Measurements from ENCODE around the gene CFAP74. TPM values are rescaled to one million over a fixed set of nuclear protein-coding genes. Genes with fewer than 3 reads are reported as not detected.
A peak's percentile ranks its signal among the peaks of the same experiment; 100 is the strongest.

The CFAP74 gene
- total RNA-seq, 2 experiments from 2014 or later, result not detected

DNA sequence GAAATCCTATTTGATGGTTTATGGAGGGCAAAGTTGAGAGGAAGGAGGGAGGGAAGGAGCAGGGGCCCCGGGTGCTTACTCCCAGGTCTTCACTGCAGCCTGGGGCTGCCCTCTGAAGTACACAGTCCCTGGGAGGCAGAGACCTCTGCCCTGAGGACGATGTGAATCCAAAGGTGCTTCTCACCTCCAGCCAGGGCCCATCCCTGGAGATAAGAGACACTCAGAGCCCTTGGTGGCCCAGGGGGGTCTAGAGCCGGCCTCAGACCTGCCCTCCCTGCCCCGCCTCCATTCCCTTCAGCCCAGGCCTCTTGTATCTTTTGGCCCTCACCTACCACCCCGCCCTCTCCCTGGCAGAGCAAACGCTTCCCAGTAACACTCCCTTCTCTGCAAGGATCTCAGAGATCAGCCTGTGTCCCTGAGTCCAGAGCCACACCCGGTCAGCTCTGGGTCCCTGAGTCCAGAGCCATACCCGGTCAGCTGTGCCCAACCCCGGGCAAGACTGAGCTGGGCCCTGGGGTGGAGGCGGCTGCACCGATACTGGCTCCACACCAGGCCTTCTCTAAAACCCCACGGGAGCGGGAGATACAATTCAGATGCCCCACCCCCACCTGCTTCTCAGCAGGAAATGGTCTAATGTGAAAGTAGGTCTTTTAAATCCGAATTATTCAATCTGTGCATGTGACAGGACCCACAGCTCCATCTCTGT lies 109.1 kb downstream of the CFAP74 start:
- no peaks in the 10 kb centered on the region for H3K36me3 Mint-ChIP-seq (ENCODE audit: low read depth)
- ChIA-PET CTCF (interaction anchor here (2.4 to 2.5 kb wide), 2 partner anchors 11 to 14 kb away, joined by 17 read pairs; no protein-coding TSS in a partner anchor), POLR2A (interaction anchor here (1.0 kb wide), 1 partner anchor 14 kb away, joined by 3 read pairs; no protein-coding TSS in a partner anchor)
- peaks cover 32% of the 10 kb centered on the region for H3K4me1 Mint-ChIP-seq (ENCODE audit: low read depth)
- peaks cover 3% of the 10 kb centered on the region for H3K27me3 Mint-ChIP-seq (ENCODE audit: low read depth)
- DNase-seq (no peak), ATAC-seq (no peak)
- no peak overlapping the region for H3K4me3 Mint-ChIP-seq
- no peaks in the 10 kb centered on the region for H3K9me3 Mint-ChIP-seq (ENCODE audit: insufficient read depth)
- H3K27ac Mint-ChIP-seq, result peak overlapping the region; percentile 4

DNA sequence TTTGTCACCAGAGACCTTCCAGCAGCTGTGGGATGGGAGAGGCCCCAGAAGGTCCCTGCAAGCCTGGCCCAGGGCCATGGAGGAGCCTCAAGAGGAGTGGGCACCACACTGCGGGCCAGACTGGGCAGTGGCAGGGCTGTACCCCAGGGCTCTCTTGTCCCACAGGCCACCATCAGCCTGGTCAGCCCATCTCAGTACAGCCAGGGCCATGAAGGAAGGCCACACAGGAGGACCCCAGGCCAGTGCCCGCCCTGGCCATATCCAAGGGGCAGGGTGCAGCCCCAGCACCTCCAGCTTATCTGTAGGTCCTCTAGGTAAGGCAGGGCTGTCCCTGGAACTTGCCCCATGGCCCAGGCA lies 109.6 kb downstream of the CFAP74 start:
- ATAC-seq (no peak), DNase-seq (no peak)
- Mint-ChIP-seq H3K4me1 (ENCODE audit: low read depth) (peaks cover 32% of the 10 kb centered on the region), H3K36me3 (ENCODE audit: low read depth) (peaks cover 4% of the 10 kb centered on the region), H3K27me3 (ENCODE audit: low read depth) (peaks cover 3% of the 10 kb centered on the region), H3K27ac (no peak overlapping the region), H3K9me3 (ENCODE audit: insufficient read depth) (no peaks in the 10 kb centered on the region), H3K4me3 (no peak overlapping the region)
- ChIA-PET CTCF (interaction anchor here (2.5 kb wide), 1 partner anchor 12 kb away, joined by 17 read pairs; no protein-coding TSS in a partner anchor), POLR2A (no interaction called here)

DNA sequence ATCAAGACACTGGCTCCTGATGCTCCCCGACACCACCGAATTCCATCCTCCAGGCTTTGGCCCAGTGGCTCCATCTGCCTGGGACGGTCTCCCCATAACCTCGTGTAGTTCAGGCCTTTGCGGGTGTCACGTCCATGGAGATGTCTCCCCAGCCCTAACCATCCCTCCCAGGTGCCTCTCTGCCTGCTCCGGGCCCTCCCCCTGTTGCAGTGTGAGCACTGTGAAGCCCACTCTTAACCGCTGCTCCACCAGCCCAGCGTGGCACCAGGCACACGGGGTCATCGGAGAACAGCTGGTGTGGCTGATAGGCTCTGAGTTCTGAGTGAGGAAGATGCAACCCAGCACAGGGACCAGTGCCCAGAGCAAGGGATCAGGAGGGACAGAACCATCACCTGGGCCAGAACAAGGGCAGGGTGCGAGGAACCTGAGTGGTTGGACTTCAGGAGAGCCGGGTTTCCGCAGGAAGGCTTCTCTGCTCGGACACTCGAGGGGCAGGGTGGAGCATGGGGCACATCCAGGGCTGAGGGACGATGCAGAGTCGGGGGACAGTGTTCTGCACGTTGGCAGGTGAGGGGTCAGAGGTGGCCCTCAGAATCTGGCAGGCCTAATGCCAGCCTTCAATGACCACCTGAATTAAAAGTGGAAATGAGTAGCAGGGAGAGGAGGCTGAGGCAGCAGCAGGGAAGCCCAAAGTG lies 110.1 kb downstream of the CFAP74 start:
- ChIA-PET CTCF (interaction anchor here (2.5 kb wide), 1 partner anchor 13 kb away, joined by 17 read pairs; no protein-coding TSS in a partner anchor), POLR2A (no interaction called here)
- H3K4me3 Mint-ChIP-seq, result peak overlapping the region; percentile 39

DNA sequence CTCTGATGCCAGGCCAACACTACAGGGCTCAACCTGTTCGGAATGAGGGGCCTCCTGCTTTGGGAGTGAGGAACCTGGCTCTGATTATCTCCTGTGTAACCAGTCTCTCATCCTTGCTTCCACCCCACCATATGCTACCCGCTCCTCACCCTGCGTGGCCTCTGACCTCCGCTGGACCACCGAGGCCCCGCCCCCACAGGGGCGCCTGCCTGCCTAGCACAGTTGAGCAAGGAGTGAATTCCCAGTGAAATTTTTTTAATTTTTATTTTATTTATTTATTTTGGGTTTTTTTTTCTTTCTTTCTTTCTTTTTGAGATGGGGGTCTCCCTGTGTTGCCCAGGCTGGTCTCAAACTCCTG lies 110.8 kb downstream of the CFAP74 start:
- ATAC-seq, result no peak
- peaks cover 44% of the 10 kb centered on the region for H3K4me1 Mint-ChIP-seq (ENCODE audit: low read depth)
- H3K36me3 Mint-ChIP-seq (ENCODE audit: low read depth), result peaks cover 11% of the 10 kb centered on the region
- DNase-seq, result no peak
- H3K4me3 Mint-ChIP-seq, result peak overlapping the region; percentile 90
- ChIA-PET CTCF (interaction anchor here (1.9 kb wide), 1 partner anchor 13 kb away, joined by 13 read pairs; no protein-coding TSS in a partner anchor), POLR2A (interaction anchor here (1.1 kb wide), 1 partner anchor 113 kb away, joined by 4 read pairs; no protein-coding TSS in a partner anchor)
- H3K9me3 Mint-ChIP-seq (ENCODE audit: insufficient read depth), result no peaks in the 10 kb centered on the region
- peaks cover 3% of the 10 kb centered on the region for H3K27me3 Mint-ChIP-seq (ENCODE audit: low read depth)
- H3K27ac Mint-ChIP-seq, result peak overlapping the region; percentile 87

More for the DNA sequence above, 110.1 kb downstream of the CFAP74 start:
- DNase-seq, result no peak
- ATAC-seq, result no peak
- Mint-ChIP-seq H3K27me3 (ENCODE audit: low read depth) (peaks cover 3% of the 10 kb centered on the region), H3K27ac (peak overlapping the region; percentile 39), H3K4me1 (ENCODE audit: low read depth) (peaks cover 37% of the 10 kb centered on the region), H3K36me3 (ENCODE audit: low read depth) (peaks cover 7% of the 10 kb centered on the region), H3K9me3 (ENCODE audit: insufficient read depth) (no peaks in the 10 kb centered on the region)

DNA sequence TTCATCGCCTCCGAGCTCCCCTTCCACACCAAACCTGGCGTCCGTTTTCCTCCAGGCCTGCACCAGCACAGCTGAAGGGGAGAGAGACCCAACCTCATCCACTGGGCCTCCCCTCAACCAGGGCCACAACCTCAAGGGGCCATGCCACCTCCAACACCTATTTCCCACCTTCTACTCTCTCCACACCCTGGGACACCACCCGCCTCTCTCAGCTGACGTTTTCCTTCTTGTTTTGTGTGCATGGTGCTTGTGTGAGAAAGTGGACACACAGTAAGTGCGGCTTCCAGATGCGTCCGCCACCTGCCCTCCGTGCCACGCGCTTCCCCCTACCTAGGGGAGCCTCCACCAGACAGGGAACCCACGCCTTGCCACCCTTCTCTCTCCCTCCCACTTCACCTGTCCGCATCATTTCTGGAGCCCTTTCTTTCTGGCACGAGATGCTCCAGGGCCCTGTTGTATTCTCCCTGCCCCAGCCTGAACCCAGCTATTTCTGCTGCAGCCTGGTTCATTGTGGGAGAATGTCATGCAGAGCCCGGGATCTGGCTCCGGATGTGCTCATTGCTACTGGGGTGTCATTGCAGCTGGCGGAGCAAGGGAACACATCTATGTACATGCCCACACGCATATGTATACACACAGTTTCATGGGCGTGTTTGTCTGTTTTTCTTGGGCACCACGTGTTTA lies 111.4 kb downstream of the CFAP74 start:
- peaks cover 3% of the 10 kb centered on the region for H3K27me3 Mint-ChIP-seq (ENCODE audit: low read depth)
- DNase-seq (no peak), ATAC-seq (no peak)
- H3K27ac Mint-ChIP-seq, result peak overlapping the region; percentile 87
- peaks cover 13% of the 10 kb centered on the region for H3K36me3 Mint-ChIP-seq (ENCODE audit: low read depth)
- H3K4me3 Mint-ChIP-seq, result peak overlapping the region; percentile 90
- CTCF ChIA-PET, result interaction anchor here (1.1 to 1.9 kb wide), 2 partner anchors 14 to 17 kb away, joined by 8 to 13 read pairs; no protein-coding TSS in a partner anchor
- POLR2A ChIA-PET, result interaction anchor here (0.9 to 1.5 kb wide), 4 partner anchors 10 to 113 kb away, joined by 3 to 5 read pairs (median 4); no protein-coding TSS in a partner anchor
- no peaks in the 10 kb centered on the region for H3K9me3 Mint-ChIP-seq (ENCODE audit: insufficient read depth)
- peaks cover 49% of the 10 kb centered on the region for H3K4me1 Mint-ChIP-seq (ENCODE audit: low read depth)

DNA sequence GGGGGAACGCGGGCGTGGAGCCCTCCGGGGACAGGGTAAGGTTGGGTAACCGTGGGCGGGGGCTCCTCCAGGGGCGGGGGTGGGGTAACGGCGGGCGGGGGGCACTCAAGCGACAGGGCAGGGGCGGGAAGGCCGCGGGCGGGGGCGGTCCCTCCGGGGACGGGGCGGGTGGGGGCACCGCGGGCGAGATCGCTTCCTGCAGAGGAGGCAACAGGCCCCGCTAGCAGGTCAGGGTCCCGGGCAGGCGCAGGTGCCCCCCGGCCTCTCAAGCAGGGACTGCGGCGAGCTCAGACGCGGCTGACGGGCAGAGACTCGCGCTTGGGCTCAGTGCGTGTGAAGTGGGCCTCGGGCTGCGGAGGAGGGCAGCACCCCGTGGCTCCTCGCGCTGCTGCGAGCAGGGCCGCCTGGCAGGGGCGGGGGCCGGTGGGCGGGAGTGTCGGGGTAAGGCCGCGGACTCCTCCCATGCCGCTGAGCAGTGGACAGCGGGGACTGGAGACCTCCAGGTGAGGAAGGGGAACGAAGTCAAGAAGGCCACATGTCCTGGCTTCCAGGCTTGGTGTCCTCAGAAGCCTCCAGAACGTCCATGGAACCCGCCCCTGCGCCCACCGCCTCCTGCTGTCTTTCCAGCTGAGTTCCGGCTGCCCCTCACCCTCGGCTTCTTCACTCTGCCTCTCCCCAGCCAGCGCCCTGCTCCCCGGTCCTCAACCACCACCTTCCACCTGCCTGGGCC lies 112.1 kb downstream of the CFAP74 start:
- H3K27ac Mint-ChIP-seq, result peak overlapping the region; percentile 87
- peaks cover 3% of the 10 kb centered on the region for H3K27me3 Mint-ChIP-seq (ENCODE audit: low read depth)
- ATAC-seq (peak; percentile 57), DNase-seq (peak; percentile 81)
- peak overlapping the region; percentile 90 for H3K4me3 Mint-ChIP-seq
- H3K4me1 Mint-ChIP-seq (ENCODE audit: low read depth), result peaks cover 53% of the 10 kb centered on the region
- H3K36me3 Mint-ChIP-seq (ENCODE audit: low read depth), result peaks cover 17% of the 10 kb centered on the region
- POLR2A ChIA-PET, result interaction anchor here (0.9 to 1.5 kb wide), 4 partner anchors 9 to 112 kb away, joined by 3 to 5 read pairs (median 4); no protein-coding TSS in a partner anchor
- CTCF ChIA-PET, result interaction anchor here (1.1 to 1.9 kb wide), 2 partner anchors 14 to 17 kb away, joined by 8 to 13 read pairs; no protein-coding TSS in a partner anchor
- H3K9me3 Mint-ChIP-seq (ENCODE audit: insufficient read depth), result no peaks in the 10 kb centered on the region

DNA sequence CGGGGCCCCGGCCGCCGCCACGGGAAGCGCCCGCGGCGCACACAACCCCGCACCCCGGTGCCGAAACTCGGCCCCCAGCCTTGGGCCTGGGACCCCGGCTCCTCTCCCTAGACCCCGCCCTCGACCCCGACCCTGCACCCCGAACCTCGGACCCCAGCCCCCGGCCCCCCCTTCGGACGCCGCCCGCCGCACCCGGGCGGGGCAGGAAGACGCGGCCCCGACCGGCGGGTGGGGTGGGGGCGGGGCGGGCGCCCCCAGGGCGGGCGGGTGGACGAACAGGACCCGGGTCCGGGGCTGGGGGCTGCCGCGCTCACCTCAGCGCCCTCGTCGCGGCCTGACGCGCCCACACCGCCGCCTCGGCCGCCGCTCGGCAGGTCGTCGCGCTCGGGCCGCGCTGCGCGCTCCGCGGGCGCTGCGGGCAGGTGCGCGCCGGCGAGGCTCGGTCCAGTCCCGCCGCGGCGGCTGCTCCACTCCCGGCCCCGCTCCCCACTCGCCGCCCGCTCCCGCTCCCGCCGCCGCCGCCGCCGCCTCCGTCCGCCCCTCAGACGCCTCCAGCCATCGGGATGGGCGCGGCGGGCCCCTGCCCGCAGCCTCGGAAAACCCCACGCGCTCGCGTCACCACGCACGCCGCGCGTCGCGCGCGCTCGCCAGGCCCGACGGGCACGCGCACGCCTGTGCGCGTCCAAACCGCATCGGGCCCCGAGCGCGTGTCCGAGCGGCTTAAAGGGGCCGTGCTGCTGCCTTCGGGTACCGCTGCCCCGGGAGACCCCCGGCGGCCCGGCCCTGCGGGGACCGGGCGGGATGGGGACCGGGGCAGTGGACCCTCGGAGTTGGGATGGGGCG lies 112.9 kb downstream of the CFAP74 start, which contains the start of gene GNB1:
Gene GNB1, minus strand, starts transcription at position 582 of the 843 bp plus-strand sequence. CDS start 65,634 bp downstream, outside the sequence.
- Mint-ChIP-seq H3K27me3 (ENCODE audit: low read depth) (peaks cover under 1% of the 10 kb centered on the region), H3K9me3 (ENCODE audit: insufficient read depth) (no peaks in the 10 kb centered on the region)
- ATAC-seq, result peak; percentile 60

DNA sequence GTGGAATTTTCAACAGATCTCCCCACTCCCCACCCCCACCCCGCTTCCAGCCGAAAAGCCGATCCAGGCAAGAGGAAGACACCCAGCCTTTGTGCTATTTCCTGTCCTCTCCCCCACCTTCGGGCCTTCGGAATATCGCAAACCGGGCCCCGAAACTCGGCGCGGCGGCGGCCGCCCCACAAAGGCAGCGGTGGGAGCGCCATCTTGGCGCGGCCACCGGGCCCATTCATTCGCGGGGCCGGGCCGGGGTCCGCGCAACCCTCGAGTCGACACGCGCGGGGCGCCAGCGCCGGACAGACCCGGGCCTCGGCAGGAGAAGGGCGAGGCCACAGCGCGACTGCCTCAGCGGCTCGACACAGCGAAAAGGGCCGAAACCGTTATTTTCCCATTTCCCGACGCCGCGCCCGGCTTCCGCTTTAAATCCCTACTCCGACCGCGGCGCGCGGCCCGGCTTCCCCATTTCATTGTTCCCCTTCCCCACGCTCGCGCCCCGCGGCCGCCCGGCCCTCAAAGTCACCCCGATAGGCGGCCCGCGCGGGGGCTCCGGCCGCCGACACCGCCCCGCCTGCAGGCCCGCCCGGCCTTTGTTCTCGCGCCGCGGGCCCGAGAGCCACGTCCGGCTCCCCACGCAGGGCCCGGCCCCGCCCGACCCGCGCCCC lies 113.6 kb downstream of the CFAP74 start:
- ATAC-seq (peak; percentile 43), DNase-seq (peak; percentile 49)
- no peaks in the 10 kb centered on the region for H3K27me3 Mint-ChIP-seq (ENCODE audit: low read depth)
- POLR2A ChIA-PET, result interaction anchor here (0.8 kb wide), 1 partner anchor 23 kb away, joined by 3 read pairs; no protein-coding TSS in a partner anchor
- H3K27ac Mint-ChIP-seq, result peak overlapping the region; percentile 88
- CTCF ChIA-PET, result interaction anchor here (3.3 kb wide), 1 partner anchor 16 kb away, joined by 17 read pairs; no protein-coding TSS in a partner anchor
- peaks cover 50% of the 10 kb centered on the region for H3K4me1 Mint-ChIP-seq (ENCODE audit: low read depth)
- peak overlapping the region; percentile 85 for H3K4me3 Mint-ChIP-seq
- peaks cover 21% of the 10 kb centered on the region for H3K36me3 Mint-ChIP-seq (ENCODE audit: low read depth)
- H3K9me3 Mint-ChIP-seq (ENCODE audit: insufficient read depth), result no peaks in the 10 kb centered on the region

More for the DNA sequence above, 112.9 kb downstream of the CFAP74 start, which contains the start of gene GNB1:
- Mint-ChIP-seq H3K36me3 (ENCODE audit: low read depth) (peaks cover 21% of the 10 kb centered on the region), H3K27ac (peak within 1 kb of the TSS; percentile 94), H3K4me3 (peak within 1 kb of the TSS; percentile 90), H3K4me1 (ENCODE audit: low read depth) (peaks cover 54% of the 10 kb centered on the region)
- ChIA-PET CTCF (interaction anchor here (1.9 kb wide), 1 partner anchor 15 kb away, joined by 13 read pairs; no protein-coding TSS in a partner anchor), POLR2A (interaction anchor here (1.5 kb wide), 1 partner anchor 18 kb away, joined by 5 read pairs; no protein-coding TSS in a partner anchor)
- peak; percentile 87 for DNase-seq

DNA sequence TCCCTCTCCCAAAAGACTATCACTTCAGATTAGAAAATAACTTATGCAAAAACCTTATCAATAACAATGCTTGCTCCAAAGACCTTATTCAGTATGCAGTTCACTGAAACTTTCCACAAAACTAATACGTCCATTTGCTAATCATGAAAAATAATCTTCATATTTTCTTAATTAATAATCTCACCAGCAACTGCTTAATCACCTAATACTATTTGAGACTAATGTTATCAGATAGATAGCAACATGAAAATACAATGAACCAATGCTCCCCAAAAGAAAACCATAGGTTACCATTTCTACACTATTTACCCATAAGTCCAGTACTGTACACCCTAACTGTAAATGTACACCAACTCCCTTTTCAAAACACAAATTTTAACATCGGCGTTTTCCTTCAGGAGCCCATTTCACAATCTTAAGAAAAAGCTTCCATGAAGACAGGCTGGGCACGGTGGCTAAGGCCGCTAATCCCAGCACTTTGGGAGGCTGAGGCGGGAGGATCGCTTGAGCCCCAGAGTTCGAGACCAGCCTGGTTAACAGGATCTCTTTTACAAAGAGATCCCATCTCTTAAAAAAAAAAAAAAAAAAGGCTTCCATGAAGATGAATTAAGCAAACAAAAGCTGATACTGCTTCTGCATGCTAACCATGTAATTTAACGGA lies 114.4 kb downstream of the CFAP74 start:
- Mint-ChIP-seq H3K27ac (peak overlapping the region; percentile 87), H3K36me3 (ENCODE audit: low read depth) (peaks cover 24% of the 10 kb centered on the region), H3K4me3 (peak overlapping the region; percentile 85), H3K4me1 (ENCODE audit: low read depth) (peaks cover 43% of the 10 kb centered on the region), H3K27me3 (ENCODE audit: low read depth) (no peaks in the 10 kb centered on the region), H3K9me3 (ENCODE audit: insufficient read depth) (no peaks in the 10 kb centered on the region)
- no peak for ATAC-seq
- ChIA-PET POLR2A (interaction anchor here (0.8 to 2.2 kb wide), 2 partner anchors 20 to 24 kb away, joined by 3 to 7 read pairs; no protein-coding TSS in a partner anchor), CTCF (interaction anchor here (0.7 to 3.3 kb wide), 3 partner anchors 12 to 20 kb away, joined by 3 to 17 read pairs (median 4); no protein-coding TSS in a partner anchor)
- peak; percentile 19 for DNase-seq

Measured in activated CD8-positive, alpha-beta T cell treated with anti-CD3 and anti-CD28 coated beads, Interleukin-2, amount 10 ng/mL, durations not matched to agents 7 days and 5 days (primary cell).